GM10847 (cell line): ENCODE measurements around the gene SMCO4.

Experiments used
- POLR2A ChIP-seq: IDR thresholded peaks from 2 replicates; pipeline ENCODE4 v1.6.1; 2011; ENCODE audit not compliant: insufficient read length; ENCODE audit errors: extremely low read depth

SMCO4 gene

GRCh38 chr11:93568726-93569125, 25.5 kb upstream of the SMCO4 start:
- no peak for TF ChIP-seq POLR2A

DNA sequence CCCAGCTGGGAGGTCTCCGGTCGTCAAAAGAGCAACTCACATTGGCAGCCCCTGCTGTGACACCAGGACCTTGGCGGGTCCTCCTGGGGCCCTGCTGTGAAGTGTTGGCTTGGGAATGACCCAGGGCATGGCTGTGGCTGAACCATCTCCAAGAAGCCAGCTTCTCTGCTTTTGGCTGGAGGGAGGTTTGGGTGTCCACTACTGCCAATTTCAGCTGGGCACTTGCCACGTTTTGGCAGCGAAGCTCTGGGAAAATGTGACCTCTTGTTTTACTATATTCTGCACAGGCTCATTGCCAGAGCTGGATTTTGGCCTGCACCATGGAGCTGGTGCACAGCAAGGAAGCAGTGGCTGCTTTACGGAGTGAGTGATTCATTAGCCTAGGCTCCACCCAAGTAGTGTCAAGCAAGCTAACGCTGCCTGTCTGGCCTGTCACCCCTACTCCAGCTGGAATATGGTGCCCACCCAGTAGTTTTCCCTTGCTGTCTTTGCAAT, 24.3 kb upstream of the SMCO4 start:
- TF ChIP-seq POLR2A = no peak

- TF ChIP-seq POLR2A = no peak
Observed at GRCh38 chr11:93564895-93565294, 21.7 kb upstream of the SMCO4 start.

DNA sequence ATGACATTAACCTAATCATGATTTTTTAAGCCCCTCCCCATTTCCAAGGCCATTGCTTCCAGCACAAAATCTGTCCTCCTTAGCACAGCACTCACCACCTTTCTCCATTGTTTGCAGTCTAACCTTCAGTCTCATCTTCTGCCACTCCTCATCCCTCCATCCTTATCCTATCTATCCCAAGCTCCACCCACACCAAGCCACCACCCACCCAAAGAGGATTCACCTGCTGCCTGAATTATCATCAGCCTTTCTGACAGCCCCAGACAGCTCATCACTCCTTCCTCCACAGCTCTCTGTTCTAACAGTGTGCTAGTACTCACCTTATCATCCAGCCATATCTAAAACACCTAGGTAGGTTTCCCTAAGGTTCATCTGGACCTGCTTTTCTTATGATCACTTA, 20.7 kb upstream of the SMCO4 start:
- no peak for TF ChIP-seq POLR2A

DNA sequence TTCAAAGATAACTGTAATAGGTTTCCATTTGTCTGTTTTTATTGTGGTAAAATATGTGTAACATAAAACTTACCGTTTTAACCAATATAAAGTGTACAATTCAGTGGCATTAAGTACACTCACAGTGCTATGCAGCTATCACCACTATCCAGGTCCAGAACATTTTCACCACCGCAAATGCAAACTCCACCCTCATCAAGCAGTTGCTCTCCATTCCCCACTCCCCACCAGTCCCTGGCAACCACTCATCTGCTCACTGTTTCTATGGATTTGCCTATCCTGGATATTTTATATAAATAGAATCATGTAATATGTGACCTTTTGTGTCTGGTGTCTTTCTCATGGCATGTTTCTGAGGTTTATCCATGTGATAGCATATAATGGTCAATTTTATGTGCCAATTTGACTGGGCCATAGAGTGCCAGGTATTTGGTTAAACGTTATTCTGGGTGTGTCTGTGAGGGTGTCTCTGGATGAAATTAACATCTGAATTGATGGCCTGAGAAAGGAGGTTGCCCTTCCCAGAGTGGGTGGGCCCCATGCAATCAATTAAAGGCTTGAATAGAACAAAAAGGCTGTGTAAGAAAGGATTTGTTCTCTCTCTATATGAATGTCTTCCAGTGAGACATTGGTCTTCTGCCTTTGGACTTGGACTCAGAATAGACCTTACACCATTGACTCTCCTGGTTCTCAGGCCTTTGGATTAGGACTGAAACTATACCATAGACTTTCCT, 17.2 kb upstream of the SMCO4 start:
- no peak for TF ChIP-seq POLR2A

GRCh38 chr11:93559681-93560080, 16.5 kb upstream of the SMCO4 start:
- no peak for TF ChIP-seq POLR2A

DNA sequence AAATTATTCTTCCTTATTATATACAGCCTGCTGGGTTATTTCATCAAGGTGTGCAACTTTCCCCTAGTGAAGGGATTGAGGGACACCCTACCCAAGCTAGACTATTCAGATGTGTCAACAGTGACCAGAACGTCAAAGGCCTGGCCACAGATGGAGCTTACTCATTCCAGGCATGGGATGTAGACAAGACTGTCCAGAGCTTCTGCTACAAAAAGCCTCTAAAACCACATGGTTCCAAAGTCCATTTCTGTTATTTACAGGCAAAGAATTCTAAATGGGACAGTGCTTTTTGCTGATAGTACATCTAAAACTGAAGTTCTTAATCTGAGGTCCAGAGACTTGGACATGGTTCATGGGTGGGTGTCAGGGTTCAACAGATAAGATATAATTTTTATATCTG, 9.7 kb upstream of the SMCO4 start:
- TF ChIP-seq POLR2A = no peak

DNA sequence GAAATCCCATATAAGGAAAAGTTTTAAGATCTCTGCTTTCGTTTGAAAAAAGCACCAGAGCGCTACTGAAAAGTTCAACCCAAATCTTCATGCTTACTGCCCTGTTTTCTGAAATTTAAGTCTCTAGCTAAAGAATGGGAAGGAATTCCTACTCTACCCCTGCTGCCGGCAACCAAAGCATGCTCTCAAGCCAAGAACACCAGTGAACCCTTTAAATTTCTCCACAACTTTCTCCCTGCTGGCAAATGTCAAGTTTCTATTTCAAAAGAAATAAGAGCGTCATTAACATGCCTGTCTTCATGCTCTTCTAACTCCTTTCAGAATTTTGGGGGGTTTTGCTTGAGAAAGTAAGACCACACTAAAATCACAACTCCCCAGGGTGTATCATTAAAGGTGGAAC, 6.8 kb upstream of the SMCO4 start:
- no peak for TF ChIP-seq POLR2A

DNA sequence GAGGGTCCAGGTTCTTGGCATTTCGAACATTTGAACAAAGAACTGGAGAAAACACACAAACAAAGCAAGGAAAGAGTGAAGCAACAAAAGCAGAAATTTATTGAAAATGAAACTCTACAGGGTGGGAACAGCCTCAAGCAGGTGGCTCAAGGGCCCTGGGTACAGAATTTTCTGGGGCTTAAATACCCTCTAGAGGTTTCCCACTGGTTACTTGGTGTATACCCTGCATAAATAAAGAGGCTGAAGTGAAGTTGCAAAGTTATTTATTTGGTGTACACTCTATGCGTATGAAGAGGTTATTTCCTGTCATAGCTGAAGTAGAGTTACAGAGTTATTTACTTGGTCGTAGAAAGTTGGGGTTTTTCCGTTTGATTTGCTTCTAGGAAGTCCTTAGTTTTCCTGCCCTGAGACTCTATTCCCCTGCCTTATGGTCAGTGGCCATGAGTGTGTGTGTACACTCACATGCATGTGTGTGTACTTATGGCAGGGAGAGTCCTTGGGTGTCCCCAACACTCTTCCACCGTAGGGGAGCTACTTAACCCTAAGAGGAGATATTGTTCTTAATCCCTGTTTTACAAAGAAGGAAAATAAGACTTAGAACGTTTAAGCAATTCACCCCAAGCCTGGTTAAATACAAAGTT, 5.6 kb upstream of the SMCO4 start:
- TF ChIP-seq POLR2A = no peak

DNA sequence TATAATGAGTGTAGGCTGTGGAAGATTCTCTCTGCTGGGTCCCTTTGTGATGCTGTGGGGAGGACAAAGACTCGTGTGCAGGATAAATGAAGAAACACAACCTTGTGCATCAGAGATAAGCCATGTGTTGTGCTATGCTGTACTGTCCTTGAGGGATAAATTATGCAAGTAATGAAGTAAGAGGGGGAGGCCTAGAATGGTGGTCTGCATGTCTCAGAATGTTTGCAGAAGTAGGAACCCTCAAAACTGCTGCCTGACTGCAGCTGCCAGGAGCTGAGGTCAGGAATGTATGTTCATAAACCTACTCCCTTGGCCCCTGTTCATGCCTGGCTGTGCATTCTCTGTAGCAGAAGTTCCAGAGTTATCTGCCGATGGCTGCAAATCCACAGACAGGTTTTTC, 4.6 kb upstream of the SMCO4 start:
- no peak for TF ChIP-seq POLR2A

DNA sequence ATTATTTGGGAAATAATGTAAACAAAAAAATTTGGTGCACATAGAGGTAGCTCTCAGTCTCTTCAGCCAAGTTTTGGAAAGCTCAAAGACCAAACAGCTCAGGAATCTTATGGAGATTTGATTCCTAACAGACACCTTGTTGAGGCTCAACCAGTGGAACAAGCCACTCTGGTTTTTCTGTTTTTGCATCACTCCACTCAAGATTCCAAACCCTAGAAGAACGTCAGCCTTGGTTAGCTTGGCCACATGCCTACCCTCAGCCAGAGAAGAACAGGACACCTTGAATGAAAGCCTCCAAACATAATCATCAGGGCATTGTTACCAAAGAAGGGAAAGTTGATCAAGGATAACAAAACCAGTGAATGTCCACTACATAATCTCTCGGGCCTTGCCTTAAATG, 3.8 kb upstream of the SMCO4 start:
- no peak for TF ChIP-seq POLR2A

DNA sequence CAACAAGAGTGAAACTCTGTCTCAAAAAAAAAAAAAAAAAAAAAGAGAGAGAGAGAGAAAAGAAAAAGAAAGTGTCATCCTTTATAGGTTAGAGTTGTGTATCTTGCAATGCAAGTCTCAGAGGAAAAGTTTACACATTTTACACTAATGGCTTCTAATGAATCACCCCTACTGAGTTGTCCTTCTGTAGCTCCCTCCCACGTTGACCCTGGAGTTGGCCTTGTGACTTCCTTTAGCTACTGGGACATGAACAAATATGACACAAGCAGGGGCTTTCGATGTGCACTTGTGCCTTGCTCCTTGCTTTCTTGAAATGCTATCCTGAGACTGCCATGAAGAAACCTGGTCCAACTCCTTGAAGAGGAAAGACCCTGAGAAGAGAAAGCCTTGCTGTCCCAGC, 2.4 kb upstream of the SMCO4 start:
- TF ChIP-seq POLR2A = no peak

DNA sequence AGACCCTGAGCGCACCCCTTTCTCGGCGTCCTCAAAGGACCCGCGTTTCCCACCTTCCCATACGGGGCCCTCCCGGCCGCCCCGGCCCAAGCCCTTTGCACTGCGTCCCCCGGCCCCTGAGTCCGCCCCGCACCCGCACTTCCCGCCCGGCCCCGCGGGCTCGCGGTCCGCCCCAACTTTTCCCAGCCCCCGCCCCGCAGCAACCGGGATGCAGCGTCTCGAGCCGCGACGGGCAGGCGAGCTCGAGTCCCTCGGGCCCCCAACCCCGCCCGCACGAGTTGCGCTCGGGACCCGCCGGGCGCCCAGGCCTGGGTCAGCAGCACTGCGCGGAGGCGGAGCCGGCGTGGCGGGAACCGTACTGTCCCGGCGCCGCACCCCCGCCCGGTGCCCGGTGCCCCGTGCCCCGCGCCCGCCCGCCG, 371 bp downstream of the SMCO4 start:
- no peak for TF ChIP-seq POLR2A

DNA sequence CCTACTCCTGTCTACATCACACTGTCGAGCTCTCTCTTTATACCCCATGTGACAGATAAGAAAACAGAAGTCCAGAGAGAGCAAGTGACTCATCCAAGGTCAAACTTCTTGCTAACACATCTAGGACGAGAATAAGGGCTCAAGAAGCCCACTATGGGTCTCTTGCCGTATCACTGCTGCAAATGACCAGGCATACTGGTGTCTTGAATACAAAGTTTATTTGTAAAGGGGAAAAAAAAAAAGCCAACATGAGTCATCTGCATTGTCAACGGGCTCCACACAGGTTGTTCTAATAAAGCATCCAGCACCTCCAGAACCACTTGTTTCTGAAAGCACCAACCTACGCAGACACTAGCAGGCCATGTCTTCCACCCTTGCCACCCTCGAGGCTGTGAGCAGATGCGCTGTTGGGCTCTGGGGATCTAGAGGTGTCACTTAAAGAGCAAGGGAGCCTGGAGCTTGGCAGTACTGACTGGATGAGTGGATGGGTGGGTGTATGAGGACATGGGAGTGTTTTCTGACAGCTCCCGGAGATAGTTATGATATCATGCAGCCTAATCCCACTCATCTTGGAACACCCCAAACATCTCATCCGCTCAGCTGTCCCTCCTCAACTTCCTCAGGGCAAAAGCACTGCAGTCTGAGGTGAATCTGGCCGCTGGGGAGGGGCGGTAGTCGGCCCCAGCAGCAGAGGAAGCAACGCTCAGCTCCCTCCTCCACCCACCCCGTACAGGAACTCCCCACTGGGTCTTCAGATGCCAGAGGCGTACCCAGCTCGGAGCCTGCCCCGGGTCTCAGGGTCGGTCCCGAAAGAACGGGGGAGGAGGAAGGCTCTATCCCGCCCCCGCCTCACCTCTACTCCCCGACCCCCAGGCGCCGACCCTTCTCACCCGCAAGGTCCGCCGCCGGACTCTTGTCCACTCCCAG, 1.0 kb downstream of the SMCO4 start:
- no peak for TF ChIP-seq POLR2A

- no peak for TF ChIP-seq POLR2A
Observed at GRCh38 chr11:93540896-93541553, 2.2 kb downstream of the SMCO4 start.
